Stomach (tissue), 4 donors: ENCODE results near the gene TRAPPC3.

Experiments
- CTCF ChIP-seq, 7 experiments: fragments of 450-650 bp in 4 of 7; fragments of 200-600 bp in 3 of 7; sonication (generic) in 3 of 7; IDR thresholded peaks; one replicate each; pipeline ENCODE4 v1.5.1; 2016 to 2019; ENCODE audit warnings: antibody characterized with exemption in 7 of 7, control low read depth in 2 of 7, mild to moderate bottlenecking in 1 of 7
- EP300 ChIP-seq: sonication (generic); formaldehyde crosslinking; IDR thresholded peaks from one replicate; pipeline ENCODE4 v1.6.1; 2017; ENCODE audit warnings: antibody characterized with exemption
- POLR2A ChIP-seq, 4 donors: fragments of 450-650 bp; IDR thresholded peaks; one replicate each; pipeline ENCODE4 v1.6.1; 2016; ENCODE audit warnings: antibody characterized with exemption in 4 of 4, control low read depth in 2 of 4, mild to moderate bottlenecking in 1 of 4, moderate library complexity in 1 of 4
- POLR2AphosphoS5 ChIP-seq, 3 donors: sonication (generic); formaldehyde crosslinking; IDR thresholded peaks; one replicate each; pipeline ENCODE4 v1.6.1; 2016; ENCODE audit warnings: antibody characterized with exemption in 3 of 3

- TF ChIP-seq CTCF (IDR thresholded peaks at IDR 0.05), result no peak
- TF ChIP-seq EP300, result no peak
- TF ChIP-seq POLR2A (IDR thresholded peaks at IDR 0.05), result no peak
- TF ChIP-seq POLR2AphosphoS5 (IDR thresholded peaks at IDR 0.05), result no peak
Measured at GRCh38 chr1:36154335-36154734, 5.0 kb upstream of the TRAPPC3 start.
